Measurements from ENCODE around the gene RABL2B.

RABL2B gene

GRCh38 chr22:50722048-50722701 is 61.3 kb downstream of the RABL2B start:
- DNase-seq, result no peak

- DNase-seq, result no peak
Measured at GRCh38 chr22:50721257-50721844, 62.1 kb downstream of the RABL2B start.

GRCh38 chr22:50720301-50721256 is 62.9 kb downstream of the RABL2B start:
- DNase-seq, result no peak

DNA sequence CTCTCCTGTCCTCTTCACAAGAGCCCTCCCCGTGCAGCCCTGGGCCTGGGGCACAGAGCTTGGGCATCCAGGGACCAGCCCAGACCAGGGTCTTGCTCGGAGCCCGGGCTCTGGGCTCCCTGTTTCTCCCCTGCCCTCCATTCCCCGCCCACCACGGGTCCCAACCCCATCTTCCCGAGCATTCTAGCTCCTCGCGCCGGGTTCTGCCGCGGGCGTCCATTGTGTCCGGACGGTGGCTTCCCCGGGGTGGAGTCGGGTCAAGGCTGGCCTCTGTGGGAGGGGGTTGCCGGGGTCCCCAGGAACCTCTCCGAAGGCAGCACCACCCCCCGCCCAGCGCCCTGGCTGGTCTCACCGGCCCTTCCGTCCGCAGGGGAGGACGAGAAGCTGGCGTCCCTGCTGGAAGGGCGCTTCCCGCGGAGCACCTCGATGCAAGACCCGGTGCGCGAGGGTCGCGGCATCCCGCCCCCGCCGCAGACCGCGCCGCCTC is 63.6 kb downstream of the RABL2B start:
- no peak for DNase-seq

DNA sequence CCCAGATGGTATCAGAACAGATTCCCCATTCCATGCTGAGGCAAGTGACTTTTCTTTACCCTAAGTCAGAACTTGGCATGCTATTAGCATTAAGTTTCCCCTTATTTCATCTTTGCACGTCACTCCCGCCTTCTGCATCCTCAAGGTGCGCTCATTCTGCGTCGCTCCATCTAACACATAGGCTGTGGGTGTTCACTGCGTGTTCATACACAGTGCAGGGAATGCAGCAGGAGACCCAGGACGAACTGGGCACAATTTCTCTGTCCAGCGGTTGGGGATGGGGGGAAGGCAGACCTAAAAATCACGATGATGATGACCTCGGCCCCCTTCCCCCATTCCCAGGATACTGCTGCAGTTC is 65.1 kb downstream of the RABL2B start:
- no peak for DNase-seq

DNA sequence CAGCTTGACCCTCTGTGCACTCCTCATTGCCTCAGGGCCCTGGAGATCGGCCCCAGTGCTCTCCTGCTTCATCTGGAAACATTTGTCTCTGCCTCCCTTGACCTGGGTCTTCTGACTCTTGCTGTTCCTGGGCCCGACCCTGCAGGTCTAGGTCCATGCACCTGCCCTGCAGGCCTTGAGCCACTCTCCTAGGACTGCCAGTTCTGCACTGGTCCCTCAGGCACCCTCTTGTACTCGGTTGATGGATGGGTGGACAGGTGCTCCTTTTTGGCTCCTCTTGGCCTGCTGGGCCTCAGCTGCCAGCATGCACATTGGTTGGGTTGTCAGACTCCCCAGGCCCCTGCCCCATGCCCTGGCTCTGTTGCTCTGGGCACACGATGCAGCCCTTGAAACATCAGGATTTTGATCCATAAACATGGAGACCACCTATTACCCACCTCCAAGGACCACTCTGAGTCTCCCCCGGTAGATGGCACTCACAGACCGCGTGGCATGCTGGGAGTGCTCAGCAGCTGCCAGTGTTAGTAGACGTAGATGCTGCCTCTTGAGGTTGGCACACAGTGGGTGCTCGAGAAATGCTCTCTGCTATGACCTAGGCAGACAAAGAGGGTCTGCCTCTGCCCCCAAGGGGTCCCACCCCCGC is 65.6 kb downstream of the RABL2B start:
- no peak for DNase-seq

Data from NCI-H510A treated with DMSO at 0.1 percent for 48 hours (cell line).